Kidney epithelial cell (primary cell): ENCODE data around the gene TOX2. TPM values are rescaled to one million over a fixed set of nuclear protein-coding genes. Genes with fewer than 3 reads are reported as not detected.

Experiments
- DNase-seq: peaks from one replicate; pipeline ENCODE4 v3.0.0-alpha.2; 2010; ENCODE audit warnings: low read depth
- H3K27me3 ChIP-seq: 2 replicates; pipeline ENCODE4 v1.6.0; 2011; ENCODE audit warnings: low read length; ENCODE audit not compliant: control insufficient read depth, insufficient read depth
- H3K36me3 ChIP-seq: 2 replicates; pipeline ENCODE4 v1.5.1; 2011; ENCODE audit warnings: low read length; ENCODE audit not compliant: control insufficient read depth, insufficient read depth
- H3K4me3 ChIP-seq: 2 replicates; pipeline ENCODE4 v1.5.1; 2011; ENCODE audit warnings: low read depth, mild to moderate bottlenecking, control low read depth, low read length
- CTCF ChIP-seq: IDR thresholded peaks from 2 replicates; pipeline ENCODE4 v1.5.1; 2011; ENCODE audit warnings: mild to moderate bottlenecking, moderate library complexity, low read length, control low read depth, inconsistent platforms; ENCODE audit not compliant: insufficient read depth, poor library complexity, severe bottlenecking
- total RNA-seq: library from RNA; depleted of rRNA; stranded (reverse); fragments of >200 nt; gene quantifications from 2 replicates; pipeline ENCODE4 v1.2.3, GENCODE V29; 2015

The TOX2 gene
- total RNA-seq, 1 donor from 2014 or later = 7.3 TPM

GRCh38 chr20:44092551-44093248 lies 178.0 kb downstream of the TOX2 start:
- Histone ChIP-seq H3K36me3 (no peaks in the 10 kb centered on the region), H3K27me3 (no peaks in the 10 kb centered on the region), H3K4me3 (no peak overlapping the region)
- peak; percentile 54 for TF ChIP-seq CTCF
- no peak for DNase-seq

GRCh38 chr20:44093249-44093582 lies 178.6 kb downstream of the TOX2 start:
- H3K4me3 ChIP-seq = no peak overlapping the region
- DNase-seq = no peak
- no peak for TF ChIP-seq CTCF
- H3K27me3 ChIP-seq = no peaks in the 10 kb centered on the region
- H3K36me3 ChIP-seq = no peaks in the 10 kb centered on the region

GRCh38 chr20:44095831-44096230 lies 181.2 kb downstream of the TOX2 start:
- Histone ChIP-seq H3K27me3 (no peaks in the 10 kb centered on the region), H3K4me3 (no peak overlapping the region), H3K36me3 (no peaks in the 10 kb centered on the region)
- TF ChIP-seq CTCF = no peak
- DNase-seq = no peak

- Histone ChIP-seq H3K4me3 (no peak overlapping the region), H3K36me3 (no peaks in the 10 kb centered on the region), H3K27me3 (no peaks in the 10 kb centered on the region)
- no peak for DNase-seq
- no peak for TF ChIP-seq CTCF
Observed at GRCh38 chr20:44097521-44098255, 183.0 kb downstream of the TOX2 start.

GRCh38 chr20:44098256-44098630 lies 183.6 kb downstream of the TOX2 start:
- DNase-seq = no peak
- Histone ChIP-seq H3K4me3 (no peak overlapping the region), H3K27me3 (no peaks in the 10 kb centered on the region), H3K36me3 (no peaks in the 10 kb centered on the region)
- TF ChIP-seq CTCF = no peak
